ENCODE measurements around the gene CDKAL1.

CDKAL1 gene

DNA sequence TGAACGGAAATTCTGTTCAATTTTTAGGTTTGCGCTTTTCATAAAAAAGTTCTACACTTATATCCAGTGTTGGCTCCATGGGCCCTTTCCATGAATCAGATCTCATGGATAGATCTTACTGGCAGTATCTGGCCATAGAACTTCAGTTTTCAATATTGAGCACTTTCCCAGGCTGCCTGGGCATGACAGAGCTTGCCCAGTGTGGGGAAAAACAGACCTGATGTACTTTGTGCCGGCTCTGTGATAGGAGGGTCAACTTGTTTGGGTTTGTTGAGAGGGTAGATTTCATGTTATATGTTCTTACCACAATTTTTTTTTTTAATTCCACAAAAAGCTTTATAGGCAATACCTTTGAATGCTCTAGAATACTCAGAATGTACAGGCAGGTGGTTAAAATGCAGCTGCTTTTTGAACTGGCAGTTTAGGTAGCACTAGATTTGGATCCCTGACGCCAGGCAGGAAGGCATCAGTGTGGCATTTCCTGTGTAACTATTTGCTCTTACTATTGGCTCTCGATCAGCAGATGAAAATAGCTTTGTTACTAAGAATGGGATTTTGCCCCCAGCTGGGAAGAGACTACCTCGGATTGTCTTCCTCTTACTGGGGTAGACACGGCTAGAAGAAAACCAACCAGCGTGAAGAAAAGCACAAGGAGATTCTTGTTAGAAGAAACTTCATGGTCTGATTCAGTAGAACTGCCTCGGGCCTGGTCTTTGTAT lies 654.4 kb downstream of the CDKAL1 start:
- H3K36me3 ChIP-seq (ENCODE audit: insufficient read depth, low read length), result no peaks in the 10 kb centered on the region
- no peaks in the 10 kb centered on the region for H3K79me2 ChIP-seq (ENCODE audit: insufficient read depth, low read length)
- H4K20me1 ChIP-seq (ENCODE audit: insufficient read depth, low read length), result no peaks in the 10 kb centered on the region
- no peaks in the 10 kb centered on the region for H3K27me3 ChIP-seq (ENCODE audit: insufficient read depth, low read length, poor library complexity)
- peak; percentile 81 for DNase-seq
- TF ChIP-seq EZH2 (IDR thresholded peaks at IDR 0.05; ENCODE audit: borderline replicate concordance, low read depth, low read length, severe bottlenecking), result no peak
- TF ChIP-seq, protein P1, sequence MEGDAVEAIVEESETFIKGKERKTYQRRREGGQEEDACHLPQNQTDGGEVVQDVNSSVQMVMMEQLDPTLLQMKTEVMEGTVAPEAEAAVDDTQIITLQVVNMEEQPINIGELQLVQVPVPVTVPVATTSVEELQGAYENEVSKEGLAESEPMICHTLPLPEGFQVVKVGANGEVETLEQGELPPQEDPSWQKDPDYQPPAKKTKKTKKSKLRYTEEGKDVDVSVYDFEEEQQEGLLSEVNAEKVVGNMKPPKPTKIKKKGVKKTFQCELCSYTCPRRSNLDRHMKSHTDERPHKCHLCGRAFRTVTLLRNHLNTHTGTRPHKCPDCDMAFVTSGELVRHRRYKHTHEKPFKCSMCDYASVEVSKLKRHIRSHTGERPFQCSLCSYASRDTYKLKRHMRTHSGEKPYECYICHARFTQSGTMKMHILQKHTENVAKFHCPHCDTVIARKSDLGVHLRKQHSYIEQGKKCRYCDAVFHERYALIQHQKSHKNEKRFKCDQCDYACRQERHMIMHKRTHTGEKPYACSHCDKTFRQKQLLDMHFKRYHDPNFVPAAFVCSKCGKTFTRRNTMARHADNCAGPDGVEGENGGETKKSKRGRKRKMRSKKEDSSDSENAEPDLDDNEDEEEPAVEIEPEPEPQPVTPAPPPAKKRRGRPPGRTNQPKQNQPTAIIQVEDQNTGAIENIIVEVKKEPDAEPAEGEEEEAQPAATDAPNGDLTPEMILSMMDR (IDR thresholded peaks at IDR 0.05; ENCODE audit: borderline replicate concordance, extremely low read depth, low read length, poor library complexity, severe bottlenecking), result no peak
- H3K4me3 ChIP-seq (ENCODE audit: low read depth in 1 of 2, low read length in 2 of 2), result peak overlapping the region in 1 of 2 experiments; percentile 36; a peak in 1 of 4 replicates
- no peaks in the 10 kb centered on the region for H3K9me3 ChIP-seq (ENCODE audit: insufficient read depth, low read length, severe bottlenecking)
- H3K4me1 ChIP-seq (ENCODE audit: insufficient read depth, low read length), result peaks cover 81% of the 10 kb centered on the region
- peak; percentile 88 for ATAC-seq (ENCODE audit: insufficient read depth, low read depth)
- peak overlapping the region; percentile 93 for H3K27ac ChIP-seq (ENCODE audit: low read length)
- H3K9ac ChIP-seq (ENCODE audit: low read depth, low read length), result peak overlapping the region; percentile 50
- peak overlapping the region; percentile 50 for H2AFZ ChIP-seq (ENCODE audit: low read depth, low read length)
- H3K4me2 ChIP-seq (ENCODE audit: insufficient read depth, low read length), result peak overlapping the region; percentile 55

DNA sequence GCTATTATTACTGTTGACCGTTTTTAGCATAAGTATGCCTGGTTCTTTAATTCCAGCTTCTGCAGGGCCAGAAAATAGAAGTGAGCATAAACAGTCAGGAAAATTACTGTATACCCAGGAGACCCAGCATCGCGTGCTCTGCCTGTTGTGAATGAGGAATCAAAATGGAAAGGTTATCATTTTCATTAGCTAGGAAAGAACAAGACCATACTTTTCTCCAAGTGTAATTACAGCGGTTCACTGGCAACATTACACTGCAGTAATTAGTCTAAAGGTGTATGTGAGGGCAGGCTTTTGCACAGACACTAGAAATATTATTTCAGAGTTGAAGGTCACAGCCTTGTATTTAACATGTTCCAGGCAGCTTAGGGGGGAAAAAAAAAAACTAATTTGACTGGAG lies 655.5 kb downstream of the CDKAL1 start:
- Histone ChIP-seq H3K27me3 (ENCODE audit: insufficient read depth, low read length, poor library complexity) (no peaks in the 10 kb centered on the region), H3K9me3 (ENCODE audit: insufficient read depth, low read length, severe bottlenecking) (no peaks in the 10 kb centered on the region), H3K27ac (ENCODE audit: low read length) (peak overlapping the region; percentile 93), H3K36me3 (ENCODE audit: insufficient read depth, low read length) (no peaks in the 10 kb centered on the region), H3K9ac (ENCODE audit: low read depth, low read length) (peak overlapping the region; percentile 50; the same call in 1 of the 2 replicates), H2AFZ (ENCODE audit: low read depth, low read length) (no peak overlapping the region), H3K4me3 (ENCODE audit: low read depth in 1 of 2, low read length in 2 of 2) (peak overlapping the region in 1 of 2 experiments; percentile 36; a peak in 1 of 4 replicates), H3K4me2 (ENCODE audit: insufficient read depth, low read length) (peak overlapping the region; percentile 55; the same call in 1 of the 2 replicates), H4K20me1 (ENCODE audit: insufficient read depth, low read length) (no peaks in the 10 kb centered on the region), H3K4me1 (ENCODE audit: insufficient read depth, low read length) (peaks cover 90% of the 10 kb centered on the region), H3K79me2 (ENCODE audit: insufficient read depth, low read length) (no peaks in the 10 kb centered on the region)
- no peak for DNase-seq
- ATAC-seq (ENCODE audit: insufficient read depth, low read depth), result no peak
- TF ChIP-seq EZH2 (IDR thresholded peaks at IDR 0.05; ENCODE audit: borderline replicate concordance, low read depth, low read length, severe bottlenecking), result no peak
- TF ChIP-seq, protein P1 (IDR thresholded peaks at IDR 0.05; ENCODE audit: borderline replicate concordance, extremely low read depth, low read length, poor library complexity, severe bottlenecking), result no peak

DNA sequence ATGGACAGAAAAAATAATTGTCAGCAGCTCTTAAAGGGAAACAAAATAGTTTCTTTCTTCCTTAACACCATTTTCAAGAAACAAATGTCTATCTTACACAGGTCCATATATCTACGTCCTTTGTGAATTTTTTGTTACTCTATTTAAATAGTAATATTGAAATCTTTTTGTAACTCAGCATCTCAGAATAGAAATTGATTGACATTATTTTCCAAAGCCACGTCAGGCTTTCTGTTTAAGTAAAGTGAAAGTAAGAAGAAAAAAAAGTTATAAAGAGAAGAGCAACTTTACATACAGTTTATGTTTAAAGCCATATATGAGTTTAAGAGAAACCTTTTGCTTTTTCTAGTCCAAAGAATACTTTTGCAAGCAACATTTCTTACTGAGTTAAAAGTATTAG lies 656.4 kb downstream of the CDKAL1 start:
- peak overlapping the region; percentile 48 for H3K4me2 ChIP-seq (ENCODE audit: insufficient read depth, low read length)
- no peaks in the 10 kb centered on the region for H3K27me3 ChIP-seq (ENCODE audit: insufficient read depth, low read length, poor library complexity)
- no peaks in the 10 kb centered on the region for H3K79me2 ChIP-seq (ENCODE audit: insufficient read depth, low read length)
- TF ChIP-seq, protein P1 (IDR thresholded peaks at IDR 0.05; ENCODE audit: borderline replicate concordance, extremely low read depth, low read length, poor library complexity, severe bottlenecking), result no peak
- TF ChIP-seq EZH2 (IDR thresholded peaks at IDR 0.05; ENCODE audit: borderline replicate concordance, low read depth, low read length, severe bottlenecking), result no peak
- peak overlapping the region; percentile 35; the same call in 1 of the 2 replicates for H2AFZ ChIP-seq (ENCODE audit: low read depth, low read length)
- H3K4me3 ChIP-seq (ENCODE audit: low read depth in 1 of 2, low read length in 2 of 2), result no peak overlapping the region
- peak overlapping the region; percentile 30 for H3K9ac ChIP-seq (ENCODE audit: low read depth, low read length)
- DNase-seq (no peak), ATAC-seq (ENCODE audit: insufficient read depth, low read depth) (no peak)
- H4K20me1 ChIP-seq (ENCODE audit: insufficient read depth, low read length), result no peaks in the 10 kb centered on the region
- H3K4me1 ChIP-seq (ENCODE audit: insufficient read depth, low read length), result peaks cover 81% of the 10 kb centered on the region
- H3K27ac ChIP-seq (ENCODE audit: low read length), result peak overlapping the region; percentile 93
- H3K36me3 ChIP-seq (ENCODE audit: insufficient read depth, low read length), result no peaks in the 10 kb centered on the region
- H3K9me3 ChIP-seq (ENCODE audit: insufficient read depth, low read length, severe bottlenecking), result no peaks in the 10 kb centered on the region

Data from DND-41 (cell line).